HepG2 (cell line): ENCODE data around the gene CELSR2. TPM values are rescaled to one million over a fixed set of nuclear protein-coding genes. Genes with fewer than 3 reads are reported as not detected.

ENCODE experiments used
- DNMT3B ChIP-seq: conservative IDR thresholded peaks from 2 replicates; pipeline ENCODE4 v1.6.1; 2016; ENCODE audit warnings: missing biosample characterization, control low read depth
- EEA1 ChIP-seq: sonication (generic); formaldehyde crosslinking; IDR thresholded peaks from 2 replicates; pipeline ENCODE4 v1.5.1; 2020; ENCODE audit warnings: mild to moderate bottlenecking, missing genetic modification reagents, borderline replicate concordance
- KIAA2018 ChIP-seq: sonication (generic); formaldehyde crosslinking; IDR thresholded peaks from 2 replicates; pipeline ENCODE4 v1.5.0; 2020; ENCODE audit warnings: mild to moderate bottlenecking, missing genetic modification reagents, borderline replicate concordance
- NPAS2 ChIP-seq: sonication (generic); formaldehyde crosslinking; IDR thresholded peaks from 2 replicates; pipeline ENCODE4 v1.8.0; 2022; ENCODE audit warnings: mild to moderate bottlenecking, missing genetic modification reagents, borderline replicate concordance
- PHF20 ChIP-seq: sonication (generic); formaldehyde crosslinking; IDR thresholded peaks from 2 replicates; pipeline ENCODE4 v1.5.0; 2020; ENCODE audit warnings: mild to moderate bottlenecking, missing genetic modification reagents
- POLR2A ChIP-seq, 2 experiments: IDR thresholded peaks; 2 replicates each; pipeline ENCODE4 v1.6.1; 2011; ENCODE audit warnings: low read depth in 2 of 2, low read length in 2 of 2, mild to moderate bottlenecking in 1 of 2, moderate library complexity in 1 of 2; ENCODE audit not compliant: insufficient read depth in 1 of 2
- ZBTB3 ChIP-seq: sonication (generic); formaldehyde crosslinking; IDR thresholded peaks from 2 replicates; pipeline ENCODE4 v1.4.0; 2020; ENCODE audit warnings: low read depth, mild to moderate bottlenecking, moderate library complexity, missing genetic modification reagents, borderline replicate concordance
- ZFP37 ChIP-seq: sonication (generic); formaldehyde crosslinking; IDR thresholded peaks from 2 replicates; pipeline ENCODE4 v1.4.0; 2020; ENCODE audit warnings: missing genetic modification reagents, borderline replicate concordance
- ZFX ChIP-seq: sonication (generic); formaldehyde crosslinking; IDR thresholded peaks from 2 replicates; pipeline ENCODE4 v1.4.0; 2020; ENCODE audit warnings: mild to moderate bottlenecking, low read depth, missing genetic modification reagents, moderate library complexity
- ZHX2 ChIP-seq, 2 experiments: sonication (generic) in 1 of 2; formaldehyde crosslinking in 1 of 2; IDR thresholded peaks; 2 replicates each; pipeline versions ENCODE4 v1.6.1 to v1.9.0; 2014 to 2022; ENCODE audit warnings: antibody characterized with exemption in 1 of 2, borderline replicate concordance in 1 of 2, inconsistent platforms in 1 of 2, low read depth in 1 of 2, missing genetic modification reagents in 1 of 2
- ZNF296 ChIP-seq: sonication (generic); formaldehyde crosslinking; conservative IDR thresholded peaks from 2 replicates; pipeline ENCODE4 v1.5.0; 2020; ENCODE audit warnings: mild to moderate bottlenecking, missing genetic modification reagents
- ZNF34 ChIP-seq: sonication (generic); formaldehyde crosslinking; IDR thresholded peaks from 2 replicates; pipeline ENCODE4 v1.4.0; 2020; ENCODE audit warnings: mild to moderate bottlenecking, missing genetic modification reagents, borderline replicate concordance
- ZNF75D ChIP-seq: sonication (generic); formaldehyde crosslinking; IDR thresholded peaks from 2 replicates; pipeline ENCODE4 v1.8.1; 2023; ENCODE audit warnings: missing genetic modification reagents, mild to moderate bottlenecking, borderline replicate concordance
- ZNF775 ChIP-seq: sonication (generic); formaldehyde crosslinking; IDR thresholded peaks from 2 replicates; pipeline ENCODE4 v1.4.0; 2020; ENCODE audit warnings: missing genetic modification reagents, mild to moderate bottlenecking, moderate library complexity, borderline replicate concordance
- ZNF788 ChIP-seq: sonication (generic); formaldehyde crosslinking; IDR thresholded peaks from 2 replicates; pipeline ENCODE4 v1.5.0; 2020; ENCODE audit warnings: mild to moderate bottlenecking, missing genetic modification reagents, borderline replicate concordance
- polyA plus RNA-seq, 8 experiments: library from polyadenylated mRNA; depleted of rRNA in 3 of 8; stranded (reverse) in 7 of 8; unstranded in 1 of 8; fragments of >200 nt; fragmentation: Illumina TruSeq in 4 of 8; extraction: Trizol in 4 of 8; gene quantifications; 2 replicates each; pipeline versions ENCODE4 v1.2.1 to v1.2.3, GENCODE V29; 2011 to 2016; ENCODE audit warnings: low read depth in 4 of 8, missing spikeins in 1 of 8, mixed read lengths in 1 of 8; ENCODE audit not compliant: insufficient read depth in 1 of 8
- total RNA-seq, 5 experiments: library from RNA; depleted of rRNA; stranded (reverse); fragments of >200 nt; fragmentation: Illumina TruSeq; extraction: Trizol; gene quantifications; 2 replicates each; pipeline ENCODE4 v1.2.3, GENCODE V29; 2016; ENCODE audit warnings: low read depth in 1 of 5

CELSR2 gene
- total and polyA plus RNA-seq, 2 of the 13 experiments (the other 11 are each of a cell fraction or from before 2014, with no cell fraction given), result 4.0 to 6.6 TPM

GRCh38 chr1:109213345-109213823 is 36.0 kb upstream of the CELSR2 start (continued):
- TF ChIP-seq KIAA2018 (CRISPR knock-in tag) (no peak), NPAS2 (CRISPR knock-in tag) (no peak), ZFX (peak; percentile 63), ZNF34 (CRISPR knock-in tag) (no peak), ZNF775 (CRISPR knock-in tag) (no peak), ZHX2 (IDR thresholded peaks at IDR 0.05; ENCODE audit: low read depth) (no peak), ZHX2 (CRISPR knock-in tag; IDR thresholded peaks at IDR 0.05; ENCODE audit: borderline replicate concordance) (peak; percentile 57; the same call in 1 of the 2 replicates), ZFP37 (CRISPR knock-in tag) (no peak), ZNF788 (CRISPR knock-in tag) (no peak), PHF20 (CRISPR knock-in tag) (0 out of 2 replicates have a peak, but pooled peaks have one; percentile 53), DNMT3B (CRISPR knock-in tag) (no peak), POLR2A (IDR thresholded peaks at IDR 0.05; ENCODE audit: insufficient read depth in 1 of 2, low read depth in 2 of 2, low read length in 2 of 2) (peak in 1 of 2 experiments; percentile 85; a peak in 2 of 4 replicates), ZNF296 (CRISPR knock-in tag) (no peak), EEA1 (CRISPR knock-in tag) (no peak), ZNF75D (CRISPR knock-in tag) (no peak), ZBTB3 (CRISPR knock-in tag) (0 out of 2 replicates have a peak, but pooled peaks have one; percentile 10)
